ENCODE data around the gene RHOT2.

RHOT2 gene

GRCh38 chr16:626787-627453 is 41.0 kb upstream of the RHOT2 start:
- Histone ChIP-seq H3K4me3 (ENCODE audit: insufficient read depth, low read depth, low read length) (no peak overlapping the region), H3K27ac (ENCODE audit: insufficient read depth, low read depth, low read length, poor library complexity, severe bottlenecking) (no peak overlapping the region), H3K27me3 (ENCODE audit: control insufficient read depth, insufficient read depth, low read length, poor library complexity, severe bottlenecking) (no peaks in the 10 kb centered on the region), H3K9me3 (ENCODE audit: control insufficient read depth, low read length) (no peaks in the 10 kb centered on the region), H3K36me3 (ENCODE audit: control insufficient read depth, insufficient read depth, low read length) (peaks cover 9% of the 10 kb centered on the region), H3K4me1 (ENCODE audit: control insufficient read depth, insufficient read depth, low read length) (peaks cover 30% of the 10 kb centered on the region)
- WGBS, 2 experiments = 91% methylated on average over 29 of the region's 29 CpGs

- 93 to 94% methylated on average over 50 of the region's 50 CpGs for WGBS, 2 experiments
- peaks cover 36% of the 10 kb centered on the region for H3K4me1 ChIP-seq (ENCODE audit: control insufficient read depth, insufficient read depth, low read length)
- H3K27me3 ChIP-seq (ENCODE audit: control insufficient read depth, insufficient read depth, low read length, poor library complexity, severe bottlenecking) = no peaks in the 10 kb centered on the region
- H3K4me3 ChIP-seq (ENCODE audit: insufficient read depth, low read depth, low read length) = no peak overlapping the region
- H3K27ac ChIP-seq (ENCODE audit: insufficient read depth, low read depth, low read length, poor library complexity, severe bottlenecking) = no peak overlapping the region
- no peaks in the 10 kb centered on the region for H3K9me3 ChIP-seq (ENCODE audit: control insufficient read depth, low read length)
- peaks cover 9% of the 10 kb centered on the region for H3K36me3 ChIP-seq (ENCODE audit: control insufficient read depth, insufficient read depth, low read length)
Observed at GRCh38 chr16:627454-628239, 40.3 kb upstream of the RHOT2 start.

GRCh38 chr16:628321-629061 is 39.4 kb upstream of the RHOT2 start:
- Histone ChIP-seq H3K36me3 (ENCODE audit: control insufficient read depth, insufficient read depth, low read length) (peaks cover 9% of the 10 kb centered on the region), H3K4me1 (ENCODE audit: control insufficient read depth, insufficient read depth, low read length) (peaks cover 36% of the 10 kb centered on the region), H3K4me3 (ENCODE audit: insufficient read depth, low read depth, low read length) (peak overlapping the region; percentile 16), H3K27me3 (ENCODE audit: control insufficient read depth, insufficient read depth, low read length, poor library complexity, severe bottlenecking) (no peaks in the 10 kb centered on the region), H3K27ac (ENCODE audit: insufficient read depth, low read depth, low read length, poor library complexity, severe bottlenecking) (peak overlapping the region; percentile 97), H3K9me3 (ENCODE audit: control insufficient read depth, low read length) (no peaks in the 10 kb centered on the region)
- 92 to 93% methylated on average over 33 of the region's 33 CpGs for WGBS, 2 experiments

- WGBS, 2 experiments = 57 to 58% methylated on average over 29 of the region's 29 CpGs
- H3K36me3 ChIP-seq (ENCODE audit: control insufficient read depth, insufficient read depth, low read length) = peaks cover 9% of the 10 kb centered on the region
- no peaks in the 10 kb centered on the region for H3K9me3 ChIP-seq (ENCODE audit: control insufficient read depth, low read length)
- H3K4me1 ChIP-seq (ENCODE audit: control insufficient read depth, insufficient read depth, low read length) = peaks cover 36% of the 10 kb centered on the region
- H3K4me3 ChIP-seq (ENCODE audit: insufficient read depth, low read depth, low read length) = peak overlapping the region; percentile 16
- H3K27ac ChIP-seq (ENCODE audit: insufficient read depth, low read depth, low read length, poor library complexity, severe bottlenecking) = peak overlapping the region; percentile 97
- H3K27me3 ChIP-seq (ENCODE audit: control insufficient read depth, insufficient read depth, low read length, poor library complexity, severe bottlenecking) = no peaks in the 10 kb centered on the region
Observed at GRCh38 chr16:629185-629832, 38.6 kb upstream of the RHOT2 start.

GRCh38 chr16:629833-630248 is 38.1 kb upstream of the RHOT2 start:
- WGBS, 2 experiments = 17 to 18% methylated on average over 11 of the region's 11 CpGs
- Histone ChIP-seq H3K4me1 (ENCODE audit: control insufficient read depth, insufficient read depth, low read length) (peaks cover 36% of the 10 kb centered on the region), H3K9me3 (ENCODE audit: control insufficient read depth, low read length) (no peaks in the 10 kb centered on the region), H3K36me3 (ENCODE audit: control insufficient read depth, insufficient read depth, low read length) (peaks cover 9% of the 10 kb centered on the region), H3K4me3 (ENCODE audit: insufficient read depth, low read depth, low read length) (peak overlapping the region; percentile 58), H3K27me3 (ENCODE audit: control insufficient read depth, insufficient read depth, low read length, poor library complexity, severe bottlenecking) (no peaks in the 10 kb centered on the region), H3K27ac (ENCODE audit: insufficient read depth, low read depth, low read length, poor library complexity, severe bottlenecking) (peak overlapping the region; percentile 97)

- Histone ChIP-seq H3K36me3 (ENCODE audit: control insufficient read depth, insufficient read depth, low read length) (peaks cover 9% of the 10 kb centered on the region), H3K9me3 (ENCODE audit: control insufficient read depth, low read length) (no peaks in the 10 kb centered on the region), H3K4me1 (ENCODE audit: control insufficient read depth, insufficient read depth, low read length) (peaks cover 41% of the 10 kb centered on the region), H3K27me3 (ENCODE audit: control insufficient read depth, insufficient read depth, low read length, poor library complexity, severe bottlenecking) (no peaks in the 10 kb centered on the region), H3K27ac (ENCODE audit: insufficient read depth, low read depth, low read length, poor library complexity, severe bottlenecking) (peak overlapping the region; percentile 97), H3K4me3 (ENCODE audit: insufficient read depth, low read depth, low read length) (peak overlapping the region; percentile 58)
- WGBS, 2 experiments = 26 to 27% methylated on average over 29 of the region's 29 CpGs
Observed at GRCh38 chr16:630249-630814, 37.6 kb upstream of the RHOT2 start.

GRCh38 chr16:630815-631405 is 37.0 kb upstream of the RHOT2 start, which contains the start of gene WFIKKN1:
Gene WFIKKN1 (plus strand): TSS chr16:630985. CDS start chr16:631254, 269 bp downstream.
- H3K9me3 ChIP-seq (ENCODE audit: control insufficient read depth, low read length) = no peaks in the 10 kb centered on the region
- H3K36me3 ChIP-seq (ENCODE audit: control insufficient read depth, insufficient read depth, low read length) = peaks cover 8% of the 10 kb centered on the region
- H3K4me1 ChIP-seq (ENCODE audit: control insufficient read depth, insufficient read depth, low read length) = peaks cover 44% of the 10 kb centered on the region
- H3K4me3 ChIP-seq (ENCODE audit: insufficient read depth, low read depth, low read length) = peak within 1 kb of the TSS; percentile 58
- WGBS, 2 experiments = 6 to 7% methylated on average over 23 of the region's 23 CpGs
- peak within 1 kb of the TSS; percentile 97 for H3K27ac ChIP-seq (ENCODE audit: insufficient read depth, low read depth, low read length, poor library complexity, severe bottlenecking)
- H3K27me3 ChIP-seq (ENCODE audit: control insufficient read depth, insufficient read depth, low read length, poor library complexity, severe bottlenecking) = no peaks in the 10 kb centered on the region

- H3K4me3 ChIP-seq (ENCODE audit: insufficient read depth, low read depth, low read length) = peak overlapping the region; percentile 13
Observed at GRCh38 chr16:631808-632358, 36.0 kb upstream of the RHOT2 start.

More at GRCh38 chr16:631808-632358, 36.0 kb upstream of the RHOT2 start:
- Histone ChIP-seq H3K9me3 (ENCODE audit: control insufficient read depth, low read length) (no peaks in the 10 kb centered on the region), H3K36me3 (ENCODE audit: control insufficient read depth, insufficient read depth, low read length) (peaks cover 5% of the 10 kb centered on the region), H3K4me1 (ENCODE audit: control insufficient read depth, insufficient read depth, low read length) (peaks cover 44% of the 10 kb centered on the region), H3K27me3 (ENCODE audit: control insufficient read depth, insufficient read depth, low read length, poor library complexity, severe bottlenecking) (no peaks in the 10 kb centered on the region), H3K27ac (ENCODE audit: insufficient read depth, low read depth, low read length, poor library complexity, severe bottlenecking) (no peak overlapping the region)
- 73 to 78% methylated on average over 9 of the region's 9 CpGs for WGBS, 2 experiments
